CD4-positive, alpha-beta T cell (primary cell): Measurements from ENCODE around the gene XPR1. TPM values are rescaled to one million over a fixed set of nuclear protein-coding genes. Genes with fewer than 3 reads are reported as not detected.

Experiments
- ATAC-seq: fragments of 200-7000 bp; cut with Tn5 transposase; one replicate; pipeline ENCODE4 v1.10.0; 2022; ENCODE audit warnings: mild to moderate bottlenecking; ENCODE audit not compliant: poor library complexity
- CTCF ChIA-PET: fragments of 350-600 bp; sonication (Branson Sonifier 250); formaldehyde crosslinking; loops from one replicate; lab custom pipeline; 2021; ENCODE audit warnings: antibody characterized with exemption, inconsistent platforms; lab: Charles Lee
- POLR2A ChIA-PET: fragments of 350-600 bp; sonication (Branson Sonifier 250); formaldehyde crosslinking; loops from one replicate; lab custom pipeline; 2021; ENCODE audit warnings: antibody characterized with exemption, inconsistent platforms; lab: Charles Lee
- DNase-seq, 14 experiments: peaks; one replicate each; pipeline ENCODE4 v3.0.0-alpha.2; 2013 to 2020; ENCODE audit warnings: mixed read lengths in 2 of 14
- H3K27ac ChIP-seq, 2 donors: one replicate each; pipeline versions ENCODE4 v1.5.1 to v1.7.0; 2013; ENCODE audit warnings: low read length in 2 of 2, low read depth in 1 of 2, mild to moderate bottlenecking in 1 of 2
- H3K27me3 ChIP-seq, 2 experiments: 1 replicate in 1 of 2; 2 replicates in 1 of 2; pipeline versions ENCODE4 v1.6.1 to v1.7.0; 2013; ENCODE audit warnings: low read length in 2 of 2, control low read depth in 1 of 2, mild to moderate bottlenecking in 1 of 2, moderate library complexity in 1 of 2; ENCODE audit not compliant: insufficient read depth in 2 of 2, control insufficient read depth in 1 of 2
- H3K36me3 ChIP-seq: one replicate; pipeline ENCODE4 v1.6.1; 2013; ENCODE audit warnings: low read length, control low read depth; ENCODE audit not compliant: insufficient read depth
- H3K4me1 ChIP-seq: one replicate; pipeline ENCODE4 v1.6.1; 2013; ENCODE audit warnings: low read length, control low read depth; ENCODE audit not compliant: insufficient read depth
- H3K4me3 ChIP-seq: one replicate; pipeline ENCODE4 v1.5.1; 2013; ENCODE audit warnings: mild to moderate bottlenecking, low read length, moderate library complexity
- H3K9me3 ChIP-seq, 2 experiments: 1 replicate in 1 of 2; 2 replicates in 1 of 2; pipeline versions ENCODE4 v1.6.1 to v1.7.0; 2013; ENCODE audit warnings: low read length in 2 of 2, mild to moderate bottlenecking in 2 of 2, control low read depth in 1 of 2, moderate library complexity in 1 of 2; ENCODE audit not compliant: control insufficient read depth in 1 of 2, insufficient read depth in 1 of 2
- H3K27ac Mint-ChIP-seq: one replicate; pipeline ENCODE4 v1.8.0; 2020; ENCODE audit warnings: mixed read lengths
- H3K27me3 Mint-ChIP-seq: one replicate; pipeline ENCODE4 v1.8.0; 2021; ENCODE audit warnings: mixed read lengths
- H3K36me3 Mint-ChIP-seq: one replicate; pipeline ENCODE4 v1.8.0; 2021; ENCODE audit warnings: low read depth, mixed read lengths
- H3K4me1 Mint-ChIP-seq: one replicate; pipeline ENCODE4 v1.8.0; 2021; ENCODE audit warnings: low read depth, mixed read lengths
- H3K4me3 Mint-ChIP-seq: one replicate; pipeline ENCODE4 v1.8.0; 2020; ENCODE audit warnings: mild to moderate bottlenecking, mixed read lengths
- H3K9me3 Mint-ChIP-seq: one replicate; pipeline ENCODE4 v1.8.0; 2020; ENCODE audit warnings: mixed read lengths
- CTCF ChIP-seq: fragments of 200-600 bp; IDR thresholded peaks from one replicate; pipeline ENCODE4 v1.8.0; 2022; ENCODE audit warnings: antibody characterized with exemption, mild to moderate bottlenecking
- intact Hi-C, 2 experiments: fragments of 100-400 bp; cut with DNase I in 1 of 2; cut with micrococcal nuclease in 1 of 2; formaldehyde crosslinking; loops; one replicate each; pipeline versions ENCODE4 v1.15.1 to v1.9.0; 2023 to 2025; cut with DNase I, micrococcal nuclease
- total RNA-seq, 174 experiments: library from RNA in 2 of 174; stranded (reverse) in 2 of 174; gene quantifications; one replicate each; pipeline ENCODE4 v1.2.3 and lab custom pipeline; 2021 to 2026

XPR1 gene
- total RNA-seq, 2 experiments from 2014 or later = 13.7 TPM

GRCh38 chr1:180839547-180839946, 207.7 kb downstream of the XPR1 start:
- peaks cover 9% of the 10 kb centered on the region for H3K4me1 Mint-ChIP-seq
- peaks cover 2% of the 10 kb centered on the region for H3K9me3 Mint-ChIP-seq
- intact Hi-C loops = no loop called here
- DNase-seq (no peak), ATAC-seq (no peak)
- no peak overlapping the region for H3K4me3 Mint-ChIP-seq
- Histone ChIP-seq H3K27me3 (no peaks in the 10 kb centered on the region), H3K36me3 (peaks cover 6% of the 10 kb centered on the region), H3K27ac (no peak overlapping the region), H3K4me3 (no peak overlapping the region), H3K9me3 (no peaks in the 10 kb centered on the region), H3K4me1 (no peaks in the 10 kb centered on the region)
- TF ChIP-seq CTCF = no peak
- ChIA-PET POLR2A (no interaction called here), CTCF (no interaction called here)
- H3K27ac Mint-ChIP-seq = no peak overlapping the region
- no peaks in the 10 kb centered on the region for H3K27me3 Mint-ChIP-seq
- peaks cover 44% of the 10 kb centered on the region for H3K36me3 Mint-ChIP-seq

DNA sequence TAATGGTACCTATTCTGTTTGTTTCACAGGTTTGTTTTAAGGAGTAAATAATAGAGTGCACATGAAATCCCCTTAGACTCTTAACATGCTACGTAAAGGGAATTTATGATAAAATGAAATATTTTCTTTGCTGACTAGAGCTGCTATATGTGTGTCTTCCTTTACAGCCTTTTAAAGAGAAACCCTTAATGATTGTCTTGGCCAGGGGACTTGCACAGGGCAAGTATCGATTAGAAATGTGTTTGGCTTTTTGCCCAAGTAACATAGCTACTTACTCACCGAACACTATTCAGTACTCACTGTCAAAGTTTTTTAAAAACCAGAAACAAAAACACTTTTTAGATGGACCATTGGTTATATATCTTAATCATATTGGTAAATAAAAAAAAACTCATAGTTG, 209.6 kb downstream of the XPR1 start:
- H3K4me3 ChIP-seq = no peak overlapping the region
- POLR2A ChIA-PET = no interaction called here

GRCh38 chr1:180842052-180842451, 210.2 kb downstream of the XPR1 start:
- ChIA-PET POLR2A (interaction anchor here (1.1 kb wide), 1 partner anchor 108 kb away, joined by 3 read pairs; no protein-coding TSS in a partner anchor), CTCF (no interaction called here)
- Histone ChIP-seq H3K4me3 (no peak overlapping the region), H3K9me3 (no peaks in the 10 kb centered on the region), H3K36me3 (no peaks in the 10 kb centered on the region), H3K27ac (no peak overlapping the region), H3K4me1 (no peaks in the 10 kb centered on the region), H3K27me3 (no peaks in the 10 kb centered on the region)
- Mint-ChIP-seq H3K27me3 (no peaks in the 10 kb centered on the region), H3K4me3 (no peak overlapping the region), H3K36me3 (peaks cover 33% of the 10 kb centered on the region), H3K4me1 (peaks cover 2% of the 10 kb centered on the region), H3K27ac (no peak overlapping the region), H3K9me3 (no peaks in the 10 kb centered on the region)
- no peak for TF ChIP-seq CTCF
- no peak for DNase-seq
- no peak for ATAC-seq
- intact Hi-C loops = no loop called here

More for the DNA sequence above, 209.6 kb downstream of the XPR1 start:
- no peaks in the 10 kb centered on the region for H3K27me3 ChIP-seq
- no peaks in the 10 kb centered on the region for H3K27me3 Mint-ChIP-seq
- no peaks in the 10 kb centered on the region for H3K9me3 ChIP-seq
- peaks cover 8% of the 10 kb centered on the region for H3K4me1 Mint-ChIP-seq
- DNase-seq = no peak
- ATAC-seq = no peak
- no peaks in the 10 kb centered on the region for H3K4me1 ChIP-seq
- TF ChIP-seq CTCF = no peak
- H3K36me3 Mint-ChIP-seq = peaks cover 33% of the 10 kb centered on the region
- no peak overlapping the region for H3K4me3 Mint-ChIP-seq
- no peak overlapping the region for H3K27ac Mint-ChIP-seq
- no peak overlapping the region for H3K27ac ChIP-seq
- intact Hi-C loops = no loop called here
- no peaks in the 10 kb centered on the region for H3K36me3 ChIP-seq
- no peaks in the 10 kb centered on the region for H3K9me3 Mint-ChIP-seq
- CTCF ChIA-PET = interaction anchor here (0.6 kb wide), 1 partner anchor 266 kb away, joined by 3 read pairs; no protein-coding TSS in a partner anchor
